HepG2 (cell line): ENCODE measurements around the gene TMEM225B. TPM values are rescaled to one million over a fixed set of nuclear protein-coding genes. Genes with fewer than 3 reads are reported as not detected.

ENCODE experiments used
- ATF2 ChIP-seq: sonication (generic); formaldehyde crosslinking; IDR thresholded peaks from 2 replicates; pipeline ENCODE4 v1.4.0; 2020; ENCODE audit warnings: missing genetic modification reagents
- FIP1L1 ChIP-seq: fragments of 200-400 bp; formaldehyde crosslinking; IDR thresholded peaks from 2 replicates; pipeline ENCODE4 v1.6.1; 2018; ENCODE audit warnings: low read depth, mild to moderate bottlenecking, low read length, moderate library complexity, borderline replicate concordance; ENCODE audit not compliant: insufficient read depth
- FOXK1 ChIP-seq: sonication (generic); formaldehyde crosslinking; IDR thresholded peaks from 2 replicates; pipeline ENCODE4 v1.4.0; 2020; ENCODE audit warnings: low read depth, missing genetic modification reagents, borderline replicate concordance
- FOXM1 ChIP-seq: sonication (generic); formaldehyde crosslinking; IDR thresholded peaks from 2 replicates; pipeline ENCODE4 v1.5.0; 2020; ENCODE audit warnings: missing genetic modification reagents
- MATR3 ChIP-seq: sonication (generic); formaldehyde crosslinking; IDR thresholded peaks from 2 replicates; pipeline ENCODE4 v1.4.0; 2020; ENCODE audit warnings: missing genetic modification reagents
- PLSCR1 ChIP-seq: sonication (generic); formaldehyde crosslinking; IDR thresholded peaks from 2 replicates; pipeline ENCODE4 v1.5.0; 2020; ENCODE audit warnings: missing genetic modification reagents, mild to moderate bottlenecking, borderline replicate concordance
- RORA ChIP-seq: sonication (generic); formaldehyde crosslinking; IDR thresholded peaks from 2 replicates; pipeline ENCODE4 v1.5.0; 2020; ENCODE audit warnings: mild to moderate bottlenecking, missing genetic modification reagents, moderate library complexity
- SYNCRIP ChIP-seq: fragments of 200-400 bp; formaldehyde crosslinking; IDR thresholded peaks from 2 replicates; pipeline ENCODE4 v1.6.1; 2018; ENCODE audit warnings: mild to moderate bottlenecking, low read depth, low read length; ENCODE audit not compliant: insufficient read depth
- TOE1 ChIP-seq: sonication (generic); formaldehyde crosslinking; IDR thresholded peaks from 2 replicates; pipeline ENCODE4 v1.4.0; 2020; ENCODE audit warnings: mild to moderate bottlenecking, missing genetic modification reagents
- YEATS4 ChIP-seq: sonication (generic); formaldehyde crosslinking; IDR thresholded peaks from 2 replicates; pipeline ENCODE4 v1.4.0; 2020; ENCODE audit warnings: missing genetic modification reagents, borderline replicate concordance
- ZFP62 ChIP-seq: sonication (generic); formaldehyde crosslinking; IDR thresholded peaks from 2 replicates; pipeline ENCODE4 v1.4.0; 2020; ENCODE audit warnings: missing genetic modification reagents
- ZNF235 ChIP-seq: sonication (generic); formaldehyde crosslinking; IDR thresholded peaks from 2 replicates; pipeline ENCODE4 v1.8.1; 2023; ENCODE audit warnings: mild to moderate bottlenecking, missing genetic modification reagents, borderline replicate concordance
- ZNF513 ChIP-seq: sonication (generic); formaldehyde crosslinking; conservative IDR thresholded peaks from 2 replicates; pipeline ENCODE4 v1.5.0; 2020; ENCODE audit warnings: missing genetic modification reagents
- ZNF790 ChIP-seq: sonication (generic); formaldehyde crosslinking; IDR thresholded peaks from 2 replicates; pipeline ENCODE4 v1.8.0; 2022; ENCODE audit warnings: missing genetic modification reagents, mild to moderate bottlenecking, borderline replicate concordance
- polyA plus RNA-seq, 8 experiments: library from polyadenylated mRNA; depleted of rRNA in 3 of 8; stranded (reverse) in 7 of 8; unstranded in 1 of 8; fragments of >200 nt; fragmentation: Illumina TruSeq in 4 of 8; extraction: Trizol in 4 of 8; gene quantifications; 2 replicates each; pipeline versions ENCODE4 v1.2.1 to v1.2.3, GENCODE V29; 2011 to 2016; ENCODE audit warnings: low read depth in 4 of 8, missing spikeins in 1 of 8, mixed read lengths in 1 of 8; ENCODE audit not compliant: insufficient read depth in 1 of 8
- total RNA-seq, 5 experiments: library from RNA; depleted of rRNA; stranded (reverse); fragments of >200 nt; fragmentation: Illumina TruSeq; extraction: Trizol; gene quantifications; 2 replicates each; pipeline ENCODE4 v1.2.3, GENCODE V29; 2016; ENCODE audit warnings: low read depth in 1 of 5
- TF ChIP-seq, protein P1 (sequence below): sonication (generic); formaldehyde crosslinking; IDR thresholded peaks from 2 replicates; pipeline ENCODE4 v1.8.0; 2022; ENCODE audit warnings: missing genetic modification reagents, mild to moderate bottlenecking, inconsistent platforms, borderline replicate concordance
- TF ChIP-seq, protein P2 (sequence below): sonication (generic); formaldehyde crosslinking; IDR thresholded peaks from 2 replicates; pipeline ENCODE4 v1.4.0; 2020; ENCODE audit warnings: missing genetic modification reagents
- TF ChIP-seq, protein P3 (sequence below): sonication (generic); formaldehyde crosslinking; IDR thresholded peaks from 2 replicates; pipeline ENCODE4 v1.4.0; 2020; ENCODE audit warnings: missing genetic modification reagents, borderline replicate concordance

The TMEM225B gene
- total and polyA plus RNA-seq, 2 of the 13 experiments (the other 11 are each of a cell fraction or from before 2014, with no cell fraction given), result 0.78 to 0.95 TPM

- TF ChIP-seq, protein P1, sequence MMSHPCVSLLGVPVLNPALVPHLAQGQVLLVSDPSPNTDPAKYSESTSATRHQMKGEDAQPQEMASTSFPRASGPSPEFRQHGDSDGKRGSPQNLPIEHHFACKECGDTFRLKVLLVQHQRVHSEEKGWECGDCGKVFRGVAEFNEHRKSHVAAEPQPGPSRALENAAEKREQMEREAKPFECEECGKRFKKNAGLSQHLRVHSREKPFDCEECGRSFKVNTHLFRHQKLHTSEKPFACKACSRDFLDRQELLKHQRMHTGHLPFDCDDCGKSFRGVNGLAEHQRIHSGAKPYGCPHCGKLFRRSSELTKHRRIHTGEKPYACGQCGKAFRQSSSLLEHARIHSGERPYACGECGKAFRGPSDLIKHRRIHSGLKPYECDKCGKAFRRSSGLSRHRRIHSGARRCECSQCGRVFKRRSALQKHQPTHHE, result no peak
- no peak for TF ChIP-seq ZNF790
- TF ChIP-seq, protein P2, sequence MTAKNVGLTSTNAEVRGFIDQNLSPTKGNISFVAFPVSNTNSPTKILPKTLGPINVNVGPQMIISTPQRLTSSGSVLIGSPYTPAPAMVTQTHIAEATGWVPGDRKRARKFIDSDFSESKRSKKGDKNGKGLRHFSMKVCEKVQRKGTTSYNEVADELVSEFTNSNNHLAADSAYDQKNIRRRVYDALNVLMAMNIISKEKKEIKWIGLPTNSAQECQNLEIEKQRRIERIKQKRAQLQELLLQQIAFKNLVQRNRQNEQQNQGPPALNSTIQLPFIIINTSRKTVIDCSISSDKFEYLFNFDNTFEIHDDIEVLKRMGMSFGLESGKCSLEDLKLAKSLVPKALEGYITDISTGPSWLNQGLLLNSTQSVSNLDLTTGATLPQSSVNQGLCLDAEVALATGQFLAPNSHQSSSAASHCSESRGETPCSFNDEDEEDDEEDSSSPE (CRISPR knock-in tag), result peak; percentile 41; the same call in 1 of the 2 replicates
- TF ChIP-seq, protein P3, sequence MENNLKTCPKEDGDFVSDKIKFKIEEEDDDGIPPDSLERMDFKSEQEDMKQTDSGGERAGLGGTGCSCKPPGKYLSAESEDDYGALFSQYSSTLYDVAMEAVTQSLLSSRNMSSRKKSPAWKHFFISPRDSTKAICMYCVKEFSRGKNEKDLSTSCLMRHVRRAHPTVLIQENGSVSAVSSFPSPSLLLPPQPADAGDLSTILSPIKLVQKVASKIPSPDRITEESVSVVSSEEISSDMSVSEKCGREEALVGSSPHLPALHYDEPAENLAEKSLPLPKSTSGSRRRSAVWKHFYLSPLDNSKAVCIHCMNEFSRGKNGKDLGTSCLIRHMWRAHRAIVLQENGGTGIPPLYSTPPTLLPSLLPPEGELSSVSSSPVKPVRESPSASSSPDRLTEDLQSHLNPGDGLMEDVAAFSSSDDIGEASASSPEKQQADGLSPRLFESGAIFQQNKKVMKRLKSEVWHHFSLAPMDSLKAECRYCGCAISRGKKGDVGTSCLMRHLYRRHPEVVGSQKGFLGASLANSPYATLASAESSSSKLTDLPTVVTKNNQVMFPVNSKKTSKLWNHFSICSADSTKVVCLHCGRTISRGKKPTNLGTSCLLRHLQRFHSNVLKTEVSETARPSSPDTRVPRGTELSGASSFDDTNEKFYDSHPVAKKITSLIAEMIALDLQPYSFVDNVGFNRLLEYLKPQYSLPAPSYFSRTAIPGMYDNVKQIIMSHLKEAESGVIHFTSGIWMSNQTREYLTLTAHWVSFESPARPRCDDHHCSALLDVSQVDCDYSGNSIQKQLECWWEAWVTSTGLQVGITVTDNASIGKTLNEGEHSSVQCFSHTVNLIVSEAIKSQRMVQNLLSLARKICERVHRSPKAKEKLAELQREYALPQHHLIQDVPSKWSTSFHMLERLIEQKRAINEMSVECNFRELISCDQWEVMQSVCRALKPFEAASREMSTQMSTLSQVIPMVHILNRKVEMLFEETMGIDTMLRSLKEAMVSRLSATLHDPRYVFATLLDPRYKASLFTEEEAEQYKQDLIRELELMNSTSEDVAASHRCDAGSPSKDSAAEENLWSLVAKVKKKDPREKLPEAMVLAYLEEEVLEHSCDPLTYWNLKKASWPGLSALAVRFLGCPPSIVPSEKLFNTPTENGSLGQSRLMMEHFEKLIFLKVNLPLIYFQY (CRISPR knock-in tag), result no peak
- no peak for TF ChIP-seq ZFP62
- TF ChIP-seq ZNF513 (CRISPR knock-in tag), result no peak
- no peak for TF ChIP-seq MATR3 (CRISPR knock-in tag)
- no peak for TF ChIP-seq PLSCR1 (CRISPR knock-in tag)
- TF ChIP-seq ZNF235 (CRISPR knock-in tag), result no peak
- TF ChIP-seq FOXM1 (CRISPR knock-in tag), result no peak
- TF ChIP-seq FIP1L1, result no peak
- no peak for TF ChIP-seq RORA (CRISPR knock-in tag)
- TF ChIP-seq SYNCRIP, result no peak
- peak; percentile 69; the same call in 1 of the 2 replicates for TF ChIP-seq FOXK1
- TF ChIP-seq TOE1 (CRISPR knock-in tag), result no peak
- TF ChIP-seq YEATS4, result peak; percentile 72; the same call in 1 of the 2 replicates
- TF ChIP-seq ATF2, result peak; percentile 66; the same call in 1 of the 2 replicates
Observed at GRCh38 chr7:99551767-99552463, 46.2 kb upstream of the TMEM225B start, which contains the start of gene FAM200A (continued).
